Hepatocyte (in vitro differentiated cells): Measurements from ENCODE around the gene GFRA3.

ENCODE experiments used
- EZH2 ChIP-seq: fragments of 200-600 bp; sonication (generic); IDR thresholded peaks from 2 replicates; pipeline ENCODE4 v1.6.1; 2016; ENCODE audit warnings: antibody characterized with exemption, mild to moderate bottlenecking, borderline replicate concordance
- TF ChIP-seq, protein P1 (sequence below): fragments of 200-600 bp; sonication (generic); IDR thresholded peaks from 2 replicates; pipeline ENCODE4 v1.5.1; 2016; ENCODE audit warnings: antibody characterized with exemption, mild to moderate bottlenecking; ENCODE audit not compliant: poor library complexity

DNA sequence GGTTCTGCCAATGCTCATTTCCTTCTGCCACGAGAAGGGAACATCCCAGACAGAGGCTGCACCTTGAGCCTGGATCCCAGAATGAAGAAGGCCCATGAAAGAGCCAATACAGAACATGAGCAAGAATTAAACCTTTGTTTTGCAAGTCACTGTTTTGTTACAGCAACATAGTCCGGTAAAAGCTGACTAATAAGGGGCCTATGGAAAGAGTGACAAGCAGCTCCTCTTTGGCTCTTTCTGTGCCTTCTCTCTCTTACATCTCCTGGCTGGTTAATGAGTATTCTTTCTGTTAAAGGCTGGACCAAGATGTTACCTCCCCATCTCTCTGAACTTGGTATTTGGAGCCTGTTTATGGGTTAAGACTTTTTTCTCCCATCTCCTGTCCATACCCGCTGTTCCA, 10.8 kb downstream of the GFRA3 start:
- TF ChIP-seq, protein P1, sequence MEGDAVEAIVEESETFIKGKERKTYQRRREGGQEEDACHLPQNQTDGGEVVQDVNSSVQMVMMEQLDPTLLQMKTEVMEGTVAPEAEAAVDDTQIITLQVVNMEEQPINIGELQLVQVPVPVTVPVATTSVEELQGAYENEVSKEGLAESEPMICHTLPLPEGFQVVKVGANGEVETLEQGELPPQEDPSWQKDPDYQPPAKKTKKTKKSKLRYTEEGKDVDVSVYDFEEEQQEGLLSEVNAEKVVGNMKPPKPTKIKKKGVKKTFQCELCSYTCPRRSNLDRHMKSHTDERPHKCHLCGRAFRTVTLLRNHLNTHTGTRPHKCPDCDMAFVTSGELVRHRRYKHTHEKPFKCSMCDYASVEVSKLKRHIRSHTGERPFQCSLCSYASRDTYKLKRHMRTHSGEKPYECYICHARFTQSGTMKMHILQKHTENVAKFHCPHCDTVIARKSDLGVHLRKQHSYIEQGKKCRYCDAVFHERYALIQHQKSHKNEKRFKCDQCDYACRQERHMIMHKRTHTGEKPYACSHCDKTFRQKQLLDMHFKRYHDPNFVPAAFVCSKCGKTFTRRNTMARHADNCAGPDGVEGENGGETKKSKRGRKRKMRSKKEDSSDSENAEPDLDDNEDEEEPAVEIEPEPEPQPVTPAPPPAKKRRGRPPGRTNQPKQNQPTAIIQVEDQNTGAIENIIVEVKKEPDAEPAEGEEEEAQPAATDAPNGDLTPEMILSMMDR, result no peak
- TF ChIP-seq EZH2, result no peak
